ENCODE measurements around the gene LZTS2.

Gene LZTS2

GRCh38 chr10:100978901-100979195 is 20.8 kb upstream of the LZTS2 start:
- no peak for DNase-seq

GRCh38 chr10:100979791-100980272 is 19.8 kb upstream of the LZTS2 start:
- no peak for DNase-seq

- no peak for DNase-seq
These were observed 19.3 kb upstream of the LZTS2 start for GRCh38 chr10:100980311-100980710.

GRCh38 chr10:100980711-100981110 is 18.9 kb upstream of the LZTS2 start:
- no peak for DNase-seq

GRCh38 chr10:100981178-100981772 is 18.3 kb upstream of the LZTS2 start:
- DNase-seq, result no peak

GRCh38 chr10:100982916-100983830 is 16.4 kb upstream of the LZTS2 start:
- DNase-seq, result no peak

GRCh38 chr10:100983868-100984671 is 15.5 kb upstream of the LZTS2 start:
- no peak for DNase-seq

GRCh38 chr10:100984672-100985177 is 14.9 kb upstream of the LZTS2 start:
- DNase-seq, result no peak

- no peak for DNase-seq
These were observed 14.3 kb upstream of the LZTS2 start for GRCh38 chr10:100985336-100985735.

GRCh38 chr10:100986623-100986951 is 13.0 kb upstream of the LZTS2 start:
- no peak for DNase-seq

GRCh38 chr10:100986952-100987684 is 12.5 kb upstream of the LZTS2 start, which contains the start of the genes MRPL43 and TWNK:
Gene MRPL43, minus strand, starts transcription at chr10:100987497. Its CDS starts 54 bp downstream, at chr10:100987443.
Gene TWNK, plus strand, starts transcription at chr10:100987543. Its CDS starts 668 bp downstream, at chr10:100988211.
- peak; percentile 4 for DNase-seq

GRCh38 chr10:100987685-100988049 is 11.9 kb upstream of the LZTS2 start:
- DNase-seq, result no peak

- DNase-seq, result no peak
These were observed 11.4 kb upstream of the LZTS2 start for GRCh38 chr10:100988166-100988565.

GRCh38 chr10:100989088-100989487 is 10.5 kb upstream of the LZTS2 start:
- DNase-seq, result no peak

- DNase-seq, result no peak
These were observed 5.5 kb upstream of the LZTS2 start for GRCh38 chr10:100993986-100994708.

- no peak for DNase-seq
These were observed 4.4 kb upstream of the LZTS2 start for GRCh38 chr10:100995181-100995580.

- DNase-seq, result no peak
These were observed 2.8 kb upstream of the LZTS2 start for GRCh38 chr10:100996678-100997359.

GRCh38 chr10:100997360-100998182 is 2.0 kb upstream of the LZTS2 start:
- DNase-seq, result no peak

GRCh38 chr10:100998183-100998990 is 1.2 kb upstream of the LZTS2 start:
- peak; percentile 32 for DNase-seq

Data from NCI-H2081 treated with DMSO at 0.1 percent for 48 hours (cell line).